ENCODE data around the gene RPL28.
A peak's percentile ranks its signal among the peaks of the same experiment; 100 is the strongest.

RPL28 gene

GRCh38 chr19:55385724-55386492 lies at the start of gene RPL28 (continued):
- TF ChIP-seq ZNF426 (tag by site-specific recombination; IDR thresholded peaks at IDR 0.05) = no peak
- TF ChIP-seq ZNF747 (tag by site-specific recombination; IDR thresholded peaks at IDR 0.05) = no peak
- TF ChIP-seq, protein P1, sequence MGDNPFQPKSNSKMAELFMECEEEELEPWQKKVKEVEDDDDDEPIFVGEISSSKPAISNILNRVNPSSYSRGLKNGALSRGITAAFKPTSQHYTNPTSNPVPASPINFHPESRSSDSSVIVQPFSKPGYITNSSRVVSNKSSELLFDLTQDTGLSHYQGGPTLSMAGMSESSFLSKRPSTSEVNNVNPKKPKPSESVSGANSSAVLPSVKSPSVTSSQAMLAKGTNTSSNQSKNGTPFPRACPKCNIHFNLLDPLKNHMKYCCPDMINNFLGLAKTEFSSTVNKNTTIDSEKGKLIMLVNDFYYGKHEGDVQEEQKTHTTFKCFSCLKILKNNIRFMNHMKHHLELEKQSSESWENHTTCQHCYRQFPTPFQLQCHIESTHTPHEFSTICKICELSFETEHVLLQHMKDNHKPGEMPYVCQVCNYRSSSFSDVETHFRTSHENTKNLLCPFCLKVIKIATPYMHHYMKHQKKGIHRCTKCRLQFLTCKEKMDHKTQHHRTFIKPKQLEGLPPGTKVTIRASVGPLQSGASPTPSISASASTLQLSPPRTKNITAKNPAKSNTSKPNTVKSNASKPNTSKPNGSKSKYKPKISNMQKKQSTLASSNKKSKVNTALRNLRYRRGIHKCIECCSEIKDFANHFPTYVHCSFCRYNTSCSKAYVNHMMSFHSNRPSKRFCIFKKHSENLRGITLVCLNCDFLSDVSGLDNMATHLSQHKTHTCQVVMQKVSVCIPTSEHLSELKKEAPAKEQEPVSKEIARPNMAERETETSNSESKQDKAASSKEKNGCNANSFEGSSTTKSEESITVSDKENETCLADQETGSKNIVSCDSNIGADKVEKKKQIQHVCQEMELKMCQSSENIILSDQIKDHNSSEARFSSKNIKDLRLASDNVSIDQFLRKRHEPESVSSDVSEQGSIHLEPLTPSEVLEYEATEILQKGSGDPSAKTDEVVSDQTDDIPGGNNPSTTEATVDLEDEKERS (tag by site-specific recombination; IDR thresholded peaks at IDR 0.05) = no peak
- TF ChIP-seq ZFP69B (tag by site-specific recombination; IDR thresholded peaks at IDR 0.05) = peak; percentile 86
- 0 out of 2 replicates have a peak, but pooled peaks have one; percentile 53 for TF ChIP-seq ZBTB10 (tag by site-specific recombination; IDR thresholded peaks at IDR 0.05)
- TF ChIP-seq BCL6B (tag by site-specific recombination; IDR thresholded peaks at IDR 0.05) = no peak
- TF ChIP-seq ZNF23 (tag by site-specific recombination; IDR thresholded peaks at IDR 0.05; ENCODE audit: borderline replicate concordance) = no peak; the same call in 1 of the 2 replicates
- no peak; the same call in 1 of the 2 replicates for TF ChIP-seq ZNF645 (tag by site-specific recombination; IDR thresholded peaks at IDR 0.05)
- no peak for TF ChIP-seq OSR2 (tag by site-specific recombination; IDR thresholded peaks at IDR 0.05)
- no peak for TF ChIP-seq ZNF514 (tag by site-specific recombination; IDR thresholded peaks at IDR 0.05)
- TF ChIP-seq ZNF596 (tag by site-specific recombination; IDR thresholded peaks at IDR 0.05) = no peak
- 0 out of 2 replicates have a peak, but pooled peaks have one; percentile 16 for TF ChIP-seq ZBTB20 (tag by site-specific recombination; IDR thresholded peaks at IDR 0.05)
- no peak for TF ChIP-seq BCL11B (tag by site-specific recombination; IDR thresholded peaks at IDR 0.05; ENCODE audit: low read depth)
- no peak for TF ChIP-seq ZNF433 (tag by site-specific recombination; IDR thresholded peaks at IDR 0.05; ENCODE audit: low read depth)
- peak; percentile 82; the same call in 1 of the 2 replicates for TF ChIP-seq REPIN1 (tag by site-specific recombination; IDR thresholded peaks at IDR 0.05; ENCODE audit: low read depth)
- no peak for TF ChIP-seq ZNF169 (tag by site-specific recombination; IDR thresholded peaks at IDR 0.05)
- peak; percentile 86 for TF ChIP-seq ZNF580 (tag by site-specific recombination; IDR thresholded peaks at IDR 0.05)
- TF ChIP-seq ZNF416 (tag by site-specific recombination; IDR thresholded peaks at IDR 0.05) = no peak
- TF ChIP-seq, protein P2, sequence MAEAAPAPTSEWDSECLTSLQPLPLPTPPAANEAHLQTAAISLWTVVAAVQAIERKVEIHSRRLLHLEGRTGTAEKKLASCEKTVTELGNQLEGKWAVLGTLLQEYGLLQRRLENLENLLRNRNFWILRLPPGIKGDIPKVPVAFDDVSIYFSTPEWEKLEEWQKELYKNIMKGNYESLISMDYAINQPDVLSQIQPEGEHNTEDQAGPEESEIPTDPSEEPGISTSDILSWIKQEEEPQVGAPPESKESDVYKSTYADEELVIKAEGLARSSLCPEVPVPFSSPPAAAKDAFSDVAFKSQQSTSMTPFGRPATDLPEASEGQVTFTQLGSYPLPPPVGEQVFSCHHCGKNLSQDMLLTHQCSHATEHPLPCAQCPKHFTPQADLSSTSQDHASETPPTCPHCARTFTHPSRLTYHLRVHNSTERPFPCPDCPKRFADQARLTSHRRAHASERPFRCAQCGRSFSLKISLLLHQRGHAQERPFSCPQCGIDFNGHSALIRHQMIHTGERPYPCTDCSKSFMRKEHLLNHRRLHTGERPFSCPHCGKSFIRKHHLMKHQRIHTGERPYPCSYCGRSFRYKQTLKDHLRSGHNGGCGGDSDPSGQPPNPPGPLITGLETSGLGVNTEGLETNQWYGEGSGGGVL (tag by site-specific recombination; IDR thresholded peaks at IDR 0.05) = no peak
- no peak for TF ChIP-seq ZNF248 (tag by site-specific recombination; IDR thresholded peaks at IDR 0.05)
- TF ChIP-seq SP7 (tag by site-specific recombination; IDR thresholded peaks at IDR 0.05) = peak; percentile 77
- no peak for TF ChIP-seq ZNF302 (tag by site-specific recombination; IDR thresholded peaks at IDR 0.05; ENCODE audit: low read depth)
- TF ChIP-seq, protein P3, sequence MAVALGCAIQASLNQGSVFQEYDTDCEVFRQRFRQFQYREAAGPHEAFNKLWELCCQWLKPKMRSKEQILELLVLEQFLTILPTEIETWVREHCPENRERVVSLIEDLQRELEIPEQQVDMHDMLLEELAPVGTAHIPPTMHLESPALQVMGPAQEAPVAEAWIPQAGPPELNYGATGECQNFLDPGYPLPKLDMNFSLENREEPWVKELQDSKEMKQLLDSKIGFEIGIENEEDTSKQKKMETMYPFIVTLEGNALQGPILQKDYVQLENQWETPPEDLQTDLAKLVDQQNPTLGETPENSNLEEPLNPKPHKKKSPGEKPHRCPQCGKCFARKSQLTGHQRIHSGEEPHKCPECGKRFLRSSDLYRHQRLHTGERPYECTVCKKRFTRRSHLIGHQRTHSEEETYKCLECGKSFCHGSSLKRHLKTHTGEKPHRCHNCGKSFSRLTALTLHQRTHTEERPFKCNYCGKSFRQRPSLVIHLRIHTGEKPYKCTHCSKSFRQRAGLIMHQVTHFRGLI (tag by site-specific recombination; IDR thresholded peaks at IDR 0.05) = peak; percentile 10; the same call in 1 of the 2 replicates
- TF ChIP-seq PRDM4 (tag by site-specific recombination; IDR thresholded peaks at IDR 0.05) = no peak; the same call in 1 of the 2 replicates
